HG02885 (cell line): ENCODE data around the gene ZNF771.

Experiments used
- ATAC-seq: cut with Tn5 transposase; IDR thresholded peaks from one replicate; pipeline ENCODE4 v1.9.1; 2021; ENCODE audit warnings: mild to moderate bottlenecking; ENCODE audit not compliant: unreplicated experiment, poor library complexity

The ZNF771 gene

DNA sequence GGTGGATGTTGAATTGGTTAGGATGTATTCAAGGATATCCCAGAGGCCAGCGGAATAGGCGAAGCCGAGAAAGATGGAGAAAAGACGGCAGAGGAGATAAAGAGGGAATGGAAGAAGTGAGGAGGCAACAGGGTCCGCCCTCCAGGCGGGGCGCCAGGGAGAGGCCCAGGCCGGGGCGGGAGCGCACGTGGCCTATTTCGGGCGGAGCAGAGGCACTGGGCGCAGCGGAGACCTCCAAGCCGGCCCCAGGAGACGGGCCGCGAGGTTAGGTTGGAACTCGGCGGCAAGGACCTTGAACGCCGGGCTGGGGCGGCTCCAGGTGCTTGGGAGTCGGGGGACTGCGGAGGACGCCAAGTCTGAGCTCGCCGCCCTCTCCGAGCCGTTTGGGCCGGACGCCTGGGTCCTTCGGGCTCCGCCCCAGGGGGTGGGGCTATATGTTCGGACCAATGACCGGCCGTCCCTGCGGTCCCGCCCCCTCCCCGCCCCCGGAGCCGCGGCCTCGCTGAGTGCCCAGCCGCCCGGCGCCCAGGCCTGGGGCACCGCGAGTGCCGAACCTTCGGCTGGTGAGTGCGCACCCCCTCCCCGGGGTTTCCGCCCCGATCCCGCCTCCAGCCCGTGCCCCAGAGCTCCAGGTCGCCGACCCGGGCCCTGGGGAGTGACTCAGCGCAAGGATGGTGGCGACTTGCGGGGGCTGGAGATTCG lies at the start of gene ZNF771:
Gene ZNF771 (plus strand): TSS at position 505 of the 702 bp plus-strand sequence. CDS start 448 bp downstream, outside the sequence.
- ATAC-seq: peak; percentile 88

DNA sequence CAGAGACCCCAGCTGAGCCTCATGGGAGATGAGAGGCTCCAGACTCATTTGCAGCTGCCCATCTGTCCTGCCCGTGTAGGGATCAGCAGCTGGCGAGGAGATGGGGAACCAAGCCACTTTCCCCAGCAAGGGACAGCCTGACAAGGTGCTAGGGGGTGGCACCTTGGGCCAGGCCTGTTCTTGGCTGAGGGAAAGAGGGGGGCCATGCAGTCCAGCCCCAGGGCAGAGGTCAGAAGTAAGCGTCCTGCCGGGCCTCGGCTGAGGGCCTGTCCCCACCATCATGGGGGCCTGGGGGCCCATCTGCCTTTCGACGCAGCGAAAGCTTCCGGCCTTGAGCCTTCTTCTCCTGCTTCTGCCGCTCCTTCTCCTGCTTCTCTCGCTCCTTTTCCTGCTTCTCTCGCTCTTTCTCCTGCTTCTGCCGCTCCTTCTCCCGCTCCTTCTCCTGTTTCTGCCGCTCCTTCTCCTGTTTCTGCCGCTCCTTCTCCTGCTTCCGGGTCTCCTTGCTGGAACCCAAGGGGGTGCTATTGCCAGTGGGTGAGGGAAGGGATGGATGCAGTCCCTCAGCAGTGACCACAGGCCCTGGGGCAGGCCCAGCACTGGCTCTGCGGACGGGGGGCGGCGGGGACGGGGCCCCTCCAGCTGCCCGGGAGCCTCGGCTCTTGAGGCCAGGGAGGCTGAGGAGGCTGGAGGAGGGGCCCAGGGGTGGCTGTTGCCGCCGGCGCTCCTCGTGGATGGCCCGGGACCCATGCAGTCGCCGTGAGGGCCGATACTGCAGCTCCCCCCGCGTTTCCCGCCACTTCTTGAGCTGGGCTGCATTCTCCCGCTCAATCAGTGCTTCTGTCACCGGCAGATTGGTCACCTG lies 49.5 kb upstream of the ZNF771 start:
- ATAC-seq: no peak

DNA sequence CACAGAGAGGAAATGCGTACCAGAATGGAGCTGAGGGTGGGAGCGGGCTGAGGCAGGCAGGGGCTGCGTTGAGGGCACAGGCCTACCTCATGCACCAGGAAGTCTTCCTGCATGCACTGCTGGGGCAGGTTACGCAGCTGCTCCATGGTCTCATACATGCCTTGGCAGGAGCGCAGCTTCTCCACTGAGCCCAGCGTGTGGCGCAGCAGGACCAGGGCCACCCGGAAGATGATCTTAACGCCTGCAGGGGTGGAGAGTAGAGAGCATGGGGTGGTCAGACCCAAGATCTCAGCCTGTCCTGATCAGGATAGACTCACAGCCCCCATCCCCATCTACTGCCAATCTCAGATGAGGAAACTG lies 48.8 kb upstream of the ZNF771 start:
- no peak for ATAC-seq

DNA sequence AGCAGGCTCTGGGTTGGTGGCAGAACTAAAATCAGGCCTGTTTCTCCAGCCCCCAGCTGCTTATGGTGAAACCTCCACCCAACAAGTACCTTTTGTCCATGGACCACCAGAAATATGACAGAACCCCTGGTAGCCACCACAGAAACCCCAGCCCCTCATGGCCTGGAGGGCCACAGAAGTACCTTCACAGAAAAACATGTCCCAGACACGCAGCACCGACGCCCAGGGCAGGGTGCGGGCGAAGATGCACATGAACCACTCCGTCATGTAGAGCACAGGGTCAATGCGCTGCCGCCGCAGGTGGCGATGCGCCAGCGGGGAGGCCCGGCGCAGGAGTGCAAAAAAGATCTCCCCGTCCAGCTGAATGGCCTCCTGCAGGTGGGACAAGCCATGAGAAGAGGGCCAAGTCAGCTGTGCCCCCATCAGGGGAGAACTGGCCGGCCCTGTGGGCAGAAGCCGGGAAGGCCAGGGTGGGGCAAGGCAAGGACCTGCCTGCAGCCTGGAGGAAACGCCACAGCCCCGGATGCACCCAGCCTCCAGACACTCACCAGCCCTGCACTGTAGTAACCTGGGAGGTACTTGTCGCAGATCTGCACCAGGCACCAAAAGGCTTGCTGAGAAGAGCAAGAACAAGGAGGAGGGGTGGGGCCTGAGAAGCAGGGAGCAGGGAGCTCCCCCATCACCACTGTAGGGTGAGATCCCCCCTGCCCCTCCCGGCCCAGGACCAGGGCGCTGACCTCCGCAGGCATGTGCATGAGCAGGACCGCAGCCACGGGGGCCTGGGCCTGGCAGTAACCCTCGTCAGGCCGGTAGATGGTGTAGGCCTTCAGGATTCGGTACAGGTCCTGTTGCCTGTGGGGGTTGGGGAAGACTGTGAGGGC lies 48.2 kb upstream of the ZNF771 start:
- ATAC-seq: no peak

DNA sequence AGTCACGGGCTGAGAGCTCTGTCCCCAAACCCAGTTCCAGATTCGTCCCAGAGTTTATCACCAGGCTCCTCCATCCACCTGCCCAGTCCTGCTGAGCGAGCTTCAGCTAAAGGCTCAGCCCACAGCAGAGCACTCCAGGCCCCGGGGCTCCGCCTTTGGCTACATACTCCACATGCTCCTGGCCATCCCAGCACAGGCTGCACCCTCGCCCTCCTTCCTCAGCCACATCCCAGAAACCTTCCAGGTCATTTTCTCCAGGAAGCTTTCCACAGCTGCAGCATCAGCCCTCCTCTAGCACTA lies 47.6 kb upstream of the ZNF771 start:
- no peak for ATAC-seq

DNA sequence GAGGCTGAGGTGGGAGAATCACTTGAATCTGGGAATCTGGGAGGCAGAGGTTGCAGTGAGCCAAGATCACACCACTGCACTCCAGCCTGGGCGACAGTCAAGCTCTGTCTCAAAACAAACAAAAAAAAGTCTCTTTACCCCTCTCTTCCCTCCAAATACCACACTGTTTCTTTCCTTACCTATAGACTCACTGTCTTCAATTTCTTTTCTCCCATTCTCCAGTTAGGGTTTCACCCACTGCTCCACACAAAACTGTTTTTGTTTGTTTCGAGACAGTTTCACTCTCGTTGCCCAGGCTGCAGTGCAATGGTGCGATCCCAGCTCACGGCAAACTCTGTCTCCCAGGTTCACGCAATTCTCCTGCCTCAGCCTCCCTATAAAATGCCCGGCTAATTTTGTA lies 46.2 kb upstream of the ZNF771 start:
- ATAC-seq: no peak

DNA sequence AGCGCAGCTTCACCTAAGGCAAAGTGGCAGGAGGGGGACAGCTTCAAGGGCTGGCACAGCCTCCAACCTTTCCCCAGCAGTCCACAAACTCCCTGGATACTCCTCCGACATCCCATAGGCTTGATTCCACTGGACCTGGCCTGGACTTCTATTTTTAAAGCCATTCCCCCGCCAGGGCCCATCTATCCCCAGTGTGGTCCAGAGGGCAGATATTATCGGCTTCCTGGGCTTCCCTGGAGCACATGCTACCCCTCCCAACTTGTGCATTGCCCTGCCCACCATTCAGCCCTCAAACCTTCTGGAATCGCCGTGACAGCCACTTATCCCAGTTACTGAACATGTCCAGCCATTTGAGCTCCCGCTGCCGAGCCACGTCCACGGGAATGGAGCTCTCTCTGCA lies 42.2 kb upstream of the ZNF771 start:
- ATAC-seq: no peak

DNA sequence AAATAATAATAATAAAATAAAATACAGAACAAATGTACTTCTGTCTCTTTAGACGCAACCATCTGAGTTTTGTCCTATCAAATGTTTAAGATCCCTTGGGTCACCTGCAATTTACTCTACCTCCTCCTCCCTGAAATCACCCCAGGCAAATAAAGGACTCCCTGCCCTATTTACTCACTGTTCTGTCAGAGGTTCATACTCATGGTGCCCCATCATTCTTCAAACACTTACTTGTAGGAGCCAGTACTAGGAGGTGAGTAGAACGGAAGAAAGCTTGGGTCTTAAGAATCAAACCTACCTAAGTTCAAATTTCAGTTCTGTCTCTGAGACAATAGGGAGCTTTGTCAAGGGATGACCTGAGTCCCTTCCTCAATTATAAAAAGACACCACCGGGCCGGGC lies 40.9 kb upstream of the ZNF771 start:
- ATAC-seq: no peak

DNA sequence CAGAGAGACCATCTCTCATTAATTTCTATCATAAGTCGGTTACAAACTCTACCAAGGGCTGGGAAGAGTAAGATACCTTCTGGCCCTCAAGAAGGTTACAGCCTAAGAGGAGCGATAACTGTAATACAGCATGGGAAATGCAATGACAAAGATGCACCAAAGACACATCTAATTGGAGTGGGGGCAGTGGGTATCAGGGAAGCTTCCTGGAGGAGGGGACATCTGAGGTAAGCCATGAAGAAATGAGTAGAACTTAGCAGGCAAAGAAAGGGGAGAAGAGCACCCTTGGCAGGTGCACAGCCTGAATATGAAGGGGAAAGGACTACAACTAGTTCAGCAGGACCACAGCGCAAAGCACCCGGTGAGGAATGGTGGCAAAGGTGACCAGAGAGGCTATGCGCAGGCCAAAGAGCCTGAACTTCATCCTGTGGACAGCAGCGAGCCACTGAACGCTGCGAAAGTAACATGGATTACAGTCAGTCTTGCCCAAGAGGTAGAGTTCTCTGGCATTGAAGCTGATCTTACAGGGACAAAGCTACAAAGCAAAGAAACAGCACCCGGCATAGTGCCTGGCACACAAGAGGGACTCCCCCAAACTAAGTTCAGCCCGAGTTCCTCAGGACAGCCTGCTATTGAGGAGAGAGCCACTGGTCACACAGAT lies 39.9 kb upstream of the ZNF771 start:
- ATAC-seq: no peak

DNA sequence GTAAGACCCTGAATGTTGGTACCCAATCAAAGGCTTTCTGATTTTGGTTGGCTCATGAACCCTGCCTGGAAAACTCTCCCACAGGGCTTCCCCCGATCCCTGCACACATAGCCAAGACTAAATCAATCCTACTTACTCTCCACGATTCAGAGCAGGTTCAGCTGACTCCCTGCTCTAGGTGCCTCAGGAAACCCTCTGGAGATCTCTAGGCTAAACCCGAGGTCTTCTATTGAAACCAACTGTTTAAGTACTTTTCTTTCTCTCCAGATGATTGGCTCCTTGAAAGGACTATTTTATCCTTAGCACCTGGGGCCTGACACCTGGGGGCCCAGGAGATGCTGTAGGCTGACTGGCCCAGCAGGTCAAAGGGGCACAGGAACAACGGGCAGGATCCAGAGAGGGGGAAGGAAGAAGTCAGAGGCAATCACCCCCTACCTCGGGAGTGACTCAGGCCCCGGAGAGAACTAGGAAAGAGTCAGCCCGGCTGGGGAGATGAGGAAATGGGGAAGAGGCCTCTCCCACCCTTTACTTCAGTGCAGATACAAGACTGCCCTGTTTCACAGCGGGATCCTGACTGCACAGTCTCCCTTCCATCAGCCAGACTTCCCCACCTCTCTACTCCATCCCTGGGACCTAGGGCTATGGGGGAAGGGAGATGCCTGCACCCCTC lies 39.1 kb upstream of the ZNF771 start:
- ATAC-seq: no peak

DNA sequence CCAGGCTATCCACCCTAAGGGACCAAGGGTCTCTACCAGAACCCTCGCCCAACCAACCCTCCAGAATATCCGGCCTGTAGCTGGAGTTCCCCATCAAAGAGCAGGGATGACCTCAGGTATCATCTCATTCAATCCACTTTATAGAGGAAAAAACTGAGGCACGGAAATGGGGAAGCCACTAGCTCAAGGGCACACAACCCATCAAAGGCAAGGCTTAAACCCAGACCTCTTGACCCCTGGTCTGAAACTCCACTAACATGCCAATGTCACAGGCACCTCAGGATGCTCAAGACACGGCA lies 38.7 kb upstream of the ZNF771 start:
- ATAC-seq: no peak

DNA sequence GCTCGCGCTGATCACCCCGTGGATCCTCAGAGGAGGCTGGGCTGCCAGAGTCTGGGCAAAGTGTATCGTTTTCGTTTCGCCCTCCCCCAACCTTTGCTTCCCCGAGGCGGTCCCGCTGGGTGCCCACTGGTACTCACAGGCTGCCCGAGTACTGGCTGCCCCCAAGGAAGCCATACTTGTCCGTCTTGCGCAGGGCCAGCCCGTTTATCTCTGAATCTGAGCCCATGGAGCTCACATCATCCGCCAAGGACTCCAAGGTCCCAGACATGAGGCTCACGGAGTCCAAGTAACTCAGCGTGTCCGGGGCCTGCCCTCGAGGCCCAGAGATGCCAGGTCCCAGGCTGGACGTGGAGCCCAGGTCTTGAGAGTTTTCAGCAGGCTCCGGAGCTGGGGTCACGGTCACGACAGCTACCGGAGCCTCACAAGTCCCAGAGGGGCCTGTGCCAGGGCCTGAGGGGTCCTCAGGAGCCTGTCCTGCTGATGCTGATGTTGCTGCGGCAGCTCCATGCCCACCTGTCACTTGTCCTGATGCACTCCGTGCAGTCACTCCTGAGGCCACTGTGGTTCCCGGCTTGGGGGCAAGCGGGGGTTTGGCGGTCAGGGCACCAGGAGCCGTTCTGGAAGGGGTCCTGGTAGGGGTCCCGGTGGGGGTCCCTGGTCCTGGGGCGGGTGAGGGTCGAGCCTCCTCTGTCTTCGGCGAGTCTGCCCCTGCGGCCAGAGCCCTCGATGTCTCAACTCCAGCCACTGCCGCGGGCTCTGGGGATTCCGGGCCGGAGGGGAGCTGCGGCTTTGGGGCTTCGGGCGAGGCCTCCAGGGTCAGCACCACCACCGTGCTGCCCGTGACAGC lies 38.1 kb upstream of the ZNF771 start:
- no peak for ATAC-seq

DNA sequence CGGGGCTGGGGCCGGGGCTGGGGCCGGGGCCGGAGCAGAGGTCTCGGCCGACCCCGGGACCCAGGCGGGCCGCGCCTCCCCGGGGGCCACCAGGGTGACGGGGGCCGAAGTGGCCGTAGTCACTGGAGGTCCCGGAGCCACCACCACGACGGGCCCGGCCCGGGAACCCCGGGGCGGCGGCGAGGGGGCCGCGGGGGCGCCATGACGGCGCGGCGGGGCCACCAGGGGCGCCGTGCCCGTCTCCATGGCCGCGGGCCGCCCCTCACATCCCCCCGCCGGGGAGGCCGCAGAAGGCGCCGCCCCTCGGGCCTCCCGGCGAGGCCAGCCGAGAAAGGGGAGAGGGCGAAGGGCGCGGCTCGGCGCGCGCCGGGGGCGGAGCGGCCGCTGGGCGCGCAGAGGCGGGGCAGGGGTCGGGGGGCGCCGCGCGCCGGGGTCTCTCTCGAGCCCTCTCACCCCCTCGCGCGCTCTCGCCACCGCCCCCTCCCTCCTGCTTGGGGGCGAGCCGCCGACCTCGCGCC lies 37.4 kb upstream of the ZNF771 start:
- no peak for ATAC-seq

DNA sequence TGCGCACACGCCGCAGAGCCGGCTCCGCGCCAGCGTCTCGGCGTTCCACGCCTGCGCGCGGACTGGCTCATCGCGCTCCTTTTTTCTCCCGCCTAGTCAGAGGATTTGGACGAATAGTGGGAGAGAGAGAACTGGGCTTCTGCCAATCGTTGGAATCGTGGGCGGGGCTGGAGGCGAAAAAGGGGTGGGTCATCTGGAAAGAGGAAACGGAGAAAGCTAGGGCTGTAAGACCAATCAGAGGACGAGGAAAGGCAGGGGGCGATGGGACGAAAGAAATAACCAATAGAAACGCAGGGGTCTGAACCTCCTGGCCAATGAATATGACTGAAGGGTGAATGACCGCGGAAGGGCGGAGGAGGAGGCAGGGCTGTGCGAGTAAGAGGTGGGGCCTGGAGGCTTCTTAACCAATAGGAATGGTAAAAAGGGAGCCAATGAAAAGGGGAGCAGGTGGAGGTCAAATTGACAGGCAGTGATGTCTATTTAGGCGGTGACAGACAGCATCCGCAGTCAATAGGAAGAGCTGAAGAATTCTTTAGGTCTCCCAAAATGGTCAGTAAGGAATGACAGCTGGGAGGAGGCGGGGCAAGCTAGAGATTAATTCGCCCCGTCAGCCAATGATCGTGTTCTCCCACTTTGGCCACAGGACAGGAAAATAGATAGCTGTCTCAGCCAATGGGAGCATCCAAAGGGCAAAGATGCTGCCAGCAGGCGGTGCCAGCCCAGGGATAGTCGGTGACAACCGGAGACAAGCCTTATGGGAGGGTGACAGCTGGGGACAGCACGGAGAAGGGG lies 36.8 kb upstream of the ZNF771 start, which contains the start of gene TBC1D10B:
Gene TBC1D10B (minus strand): TSS at position 39 of the 792 bp plus-strand sequence. CDS start 311 bp downstream, outside the sequence.
- ATAC-seq: peak; percentile 84

DNA sequence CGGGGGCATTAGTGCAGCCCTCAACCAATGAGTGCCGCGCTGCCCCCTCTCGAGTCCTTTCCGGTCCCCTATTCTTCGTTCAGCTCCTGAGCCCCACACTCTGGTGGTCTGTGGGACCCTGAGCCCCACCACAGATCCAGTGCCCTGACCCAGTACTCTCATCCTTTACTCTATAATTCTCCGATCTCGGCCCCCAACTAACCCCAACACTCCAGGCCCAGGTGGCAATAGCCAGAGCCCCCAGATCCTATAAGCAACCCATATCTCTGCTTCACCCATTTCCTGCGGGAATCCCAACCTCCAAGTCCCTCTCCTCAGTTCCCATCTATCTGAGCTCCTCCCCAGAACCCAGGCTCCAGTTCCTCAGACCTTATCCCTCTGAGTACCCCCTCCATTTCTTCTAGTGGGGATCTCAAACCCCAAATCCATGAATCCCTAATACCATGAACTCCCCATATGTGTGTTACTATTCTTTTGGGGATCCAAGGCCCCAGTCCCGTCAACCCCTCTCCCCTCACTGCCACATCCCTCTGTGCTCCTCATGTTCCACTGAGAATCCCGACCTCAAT lies 36.1 kb upstream of the ZNF771 start:
- no peak for ATAC-seq

DNA sequence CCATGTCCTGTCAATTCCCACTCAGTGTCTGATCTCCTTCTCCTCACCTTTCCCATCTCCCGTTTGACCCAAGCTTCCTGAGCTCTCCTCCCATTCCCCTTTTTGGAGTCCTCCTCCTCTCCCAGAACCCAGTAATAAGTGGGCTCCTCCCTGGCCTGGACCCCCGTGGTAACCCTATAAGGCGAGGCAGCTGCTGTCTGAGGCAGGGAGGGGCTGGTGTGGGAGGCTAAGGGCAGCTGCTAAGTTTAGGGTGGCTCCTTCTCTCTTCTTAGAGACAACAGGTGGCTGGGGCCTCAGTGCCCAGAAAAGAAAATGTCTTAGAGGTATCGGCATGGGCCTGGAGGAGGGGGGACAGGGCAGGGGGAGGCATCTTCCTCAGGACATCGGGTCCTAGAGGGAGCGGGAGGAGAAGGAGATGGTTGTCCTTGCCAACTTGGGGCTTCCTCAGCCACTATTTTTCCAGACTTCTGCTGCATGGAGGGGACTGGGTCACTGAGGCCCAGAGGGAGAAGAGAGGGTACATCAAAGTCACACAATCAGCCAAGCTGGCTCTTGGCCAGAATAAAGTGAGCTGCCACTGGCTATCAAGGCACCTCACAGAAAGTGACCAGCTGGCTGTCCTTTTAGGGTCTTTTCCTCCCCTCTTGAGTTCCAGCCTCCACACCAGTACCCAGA lies 35.2 kb upstream of the ZNF771 start:
- no peak for ATAC-seq

DNA sequence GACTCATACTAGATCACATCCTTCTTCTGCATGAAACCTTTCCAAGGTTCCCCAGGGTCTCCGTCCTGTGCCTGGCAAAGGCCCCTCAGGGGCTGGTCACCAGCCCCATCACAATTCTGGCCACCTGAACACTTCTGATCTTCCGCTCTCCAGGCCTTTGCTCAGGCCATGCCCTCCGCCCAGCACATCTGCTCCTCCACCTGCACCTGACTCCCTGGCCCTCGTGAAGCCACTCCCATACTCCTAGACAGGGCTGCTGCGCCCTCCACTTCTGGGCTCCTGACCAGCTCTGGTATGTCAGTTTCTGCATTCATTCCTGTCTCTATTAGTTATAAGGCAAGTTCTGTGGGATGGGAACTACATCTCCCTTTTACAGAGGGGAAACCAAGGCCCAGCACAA lies 34.7 kb upstream of the ZNF771 start:
- no peak for ATAC-seq
